Breast epithelium (tissue), 4 donors: ENCODE results near the gene NTNG1. TPM values are rescaled to one million over a fixed set of nuclear protein-coding genes. Genes with fewer than 3 reads are reported as not detected.

Source experiments
- DNase-seq, 2 donors: peaks; one replicate each; pipeline ENCODE4 v3.0.0-alpha.2; 2019; ENCODE audit warnings: low spot score in 2 of 2
- H3K27ac ChIP-seq, 2 donors: fragments of 200-600 bp; sonication (generic) in 1 of 2; one replicate each; pipeline ENCODE4 v1.5.1; 2016 to 2019; ENCODE audit warnings: mild to moderate bottlenecking in 1 of 2
- H3K27me3 ChIP-seq, 2 donors: fragments of 200-600 bp; sonication (generic) in 1 of 2; one replicate each; pipeline versions ENCODE4 v1.5.1 to v1.6.0; 2017 to 2019; ENCODE audit warnings: control low read depth in 1 of 2, mild to moderate bottlenecking in 1 of 2
- H3K36me3 ChIP-seq: fragments of 200-600 bp; one replicate; pipeline ENCODE4 v1.5.1; 2019
- H3K4me1 ChIP-seq, 2 donors: fragments of 200-600 bp; sonication (generic); one replicate each; pipeline ENCODE4 v1.5.1; 2016 to 2019; ENCODE audit warnings: control low read depth in 1 of 2
- H3K4me3 ChIP-seq, 3 donors: fragments of 200-600 bp; sonication (generic); 1 replicate in 2 of 3; 2 replicates in 1 of 3; pipeline ENCODE4 v1.5.1; 2016 to 2019; ENCODE audit warnings: mild to moderate bottlenecking in 3 of 3, moderate library complexity in 2 of 3
- H3K9me3 ChIP-seq, 2 donors: fragments of 200-600 bp; sonication (generic) in 1 of 2; one replicate each; pipeline ENCODE4 v1.5.1; 2016 to 2019; ENCODE audit warnings: control low read depth in 1 of 2
- CTCF ChIP-seq, 3 donors: fragments of 450-650 bp; IDR thresholded peaks; one replicate each; pipeline ENCODE4 v1.5.1; 2016 to 2017; ENCODE audit warnings: antibody characterized with exemption in 3 of 3, mild to moderate bottlenecking in 3 of 3, moderate library complexity in 3 of 3
- POLR2A ChIP-seq: fragments of 450-650 bp; IDR thresholded peaks from one replicate; pipeline ENCODE4 v1.6.1; 2016; ENCODE audit warnings: antibody characterized with exemption, mild to moderate bottlenecking, moderate library complexity
- POLR2AphosphoS5 ChIP-seq, 3 donors: sonication (generic); formaldehyde crosslinking; IDR thresholded peaks; one replicate each; pipeline ENCODE4 v1.6.1; 2017; ENCODE audit warnings: antibody characterized with exemption in 3 of 3
- intact Hi-C: fragments of 100-400 bp; cut with DNase I; formaldehyde crosslinking; loops from one replicate; pipeline ENCODE4 v1.15.1; 2023; ENCODE audit warnings: low total_unique reads
- total RNA-seq, 3 donors: library from RNA; depleted of rRNA; stranded (reverse); fragments of >200 nt; gene quantifications; one replicate each; pipeline ENCODE4 v1.1.0, GENCODE V29; 2016

NTNG1 gene
- total RNA-seq, 3 donors from 2014 or later: 0.32 to 5.7 (median 0.98) TPM

GRCh38 chr1:107443027-107443426 is 302.2 kb downstream of the NTNG1 start:
- Histone ChIP-seq H3K4me1 (no peaks in the 10 kb centered on the region), H3K9me3 (no peaks in the 10 kb centered on the region), H3K36me3 (no peaks in the 10 kb centered on the region), H3K27me3 (no peaks in the 10 kb centered on the region), H3K4me3 (no peak overlapping the region), H3K27ac (no peak overlapping the region)
- DNase-seq: no peak
- no peak for TF ChIP-seq CTCF (IDR thresholded peaks at IDR 0.05)
- no peak for TF ChIP-seq POLR2AphosphoS5 (IDR thresholded peaks at IDR 0.05)
- no peak for TF ChIP-seq POLR2A
- intact Hi-C loops: no loop called here

GRCh38 chr1:107443860-107444259 is 303.0 kb downstream of the NTNG1 start:
- Histone ChIP-seq H3K27me3 (no peaks in the 10 kb centered on the region), H3K9me3 (no peaks in the 10 kb centered on the region), H3K36me3 (no peaks in the 10 kb centered on the region), H3K27ac (no peak overlapping the region), H3K4me3 (no peak overlapping the region), H3K4me1 (no peaks in the 10 kb centered on the region)
- no peak for TF ChIP-seq CTCF (IDR thresholded peaks at IDR 0.05)
- no peak for TF ChIP-seq POLR2A
- TF ChIP-seq POLR2AphosphoS5 (IDR thresholded peaks at IDR 0.05): no peak
- DNase-seq: no peak
- intact Hi-C loops: no loop called here

GRCh38 chr1:107444302-107444701 is 303.5 kb downstream of the NTNG1 start:
- TF ChIP-seq CTCF (IDR thresholded peaks at IDR 0.05) (no peak), POLR2A (no peak), POLR2AphosphoS5 (IDR thresholded peaks at IDR 0.05) (no peak)
- no peaks in the 10 kb centered on the region for H3K9me3 ChIP-seq
- H3K4me1 ChIP-seq: no peaks in the 10 kb centered on the region
- H3K4me3 ChIP-seq: no peak overlapping the region
- intact Hi-C loops: no loop called here
- H3K27me3 ChIP-seq: no peaks in the 10 kb centered on the region
- H3K36me3 ChIP-seq: no peaks in the 10 kb centered on the region
- DNase-seq: no peak
- no peak overlapping the region for H3K27ac ChIP-seq

GRCh38 chr1:107449326-107449725 is 308.5 kb downstream of the NTNG1 start:
- Histone ChIP-seq H3K27ac (no peak overlapping the region), H3K4me3 (no peak overlapping the region), H3K4me1 (no peaks in the 10 kb centered on the region), H3K27me3 (no peaks in the 10 kb centered on the region), H3K9me3 (no peaks in the 10 kb centered on the region), H3K36me3 (no peaks in the 10 kb centered on the region)
- intact Hi-C loops: no loop called here
- no peak for TF ChIP-seq POLR2A
- DNase-seq: no peak

- Histone ChIP-seq H3K27me3 (no peaks in the 10 kb centered on the region), H3K36me3 (no peaks in the 10 kb centered on the region), H3K4me3 (no peak overlapping the region), H3K9me3 (no peaks in the 10 kb centered on the region), H3K4me1 (no peaks in the 10 kb centered on the region), H3K27ac (no peak overlapping the region)
- intact Hi-C loops: loop anchor here (5.0 kb wide), 1 partner anchor 391 kb away; no protein-coding TSS in a partner anchor
- no peak for DNase-seq
- TF ChIP-seq POLR2A: no peak
- TF ChIP-seq POLR2AphosphoS5 (IDR thresholded peaks at IDR 0.05): no peak
- TF ChIP-seq CTCF (IDR thresholded peaks at IDR 0.05): no peak
Observed at GRCh38 chr1:107450899-107451664, 310.2 kb downstream of the NTNG1 start.
